GM20431 (cell line): ENCODE data around the gene CRIM1.

Experiments
- in situ Hi-C: fragments of 300-500 bp; cut with MseI, MboI; formaldehyde crosslinking; loops from one replicate; pipeline ENCODE4 v1.15.0; 2020; ENCODE audit warnings: low sequenced_read_pairs; ENCODE audit not compliant: unreplicated experiment

CRIM1 gene

DNA sequence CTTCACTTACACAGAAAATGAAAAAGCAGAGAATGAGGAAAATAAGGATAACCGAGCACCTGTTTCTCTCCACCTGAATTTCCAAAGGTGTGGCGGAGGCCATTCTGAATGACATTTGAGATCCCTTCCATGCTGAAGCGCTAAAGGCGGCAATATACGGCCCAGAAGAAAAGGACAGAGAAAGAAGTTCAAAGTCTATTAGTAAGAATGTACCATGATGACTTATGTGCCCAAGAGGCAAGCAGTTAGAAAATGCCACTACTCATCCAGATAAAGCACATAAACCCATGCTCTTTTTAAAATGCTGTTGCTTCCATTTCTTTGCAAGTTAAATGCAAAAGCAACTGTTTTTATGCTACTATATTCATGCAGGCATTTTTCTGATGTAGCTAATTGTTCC lies 205.1 kb downstream of the CRIM1 start:
- in situ Hi-C loops: no loop called here

- in situ Hi-C loops: no loop called here
These were observed 205.8 kb downstream of the CRIM1 start for GRCh38 chr2:36561237-36561944.

DNA sequence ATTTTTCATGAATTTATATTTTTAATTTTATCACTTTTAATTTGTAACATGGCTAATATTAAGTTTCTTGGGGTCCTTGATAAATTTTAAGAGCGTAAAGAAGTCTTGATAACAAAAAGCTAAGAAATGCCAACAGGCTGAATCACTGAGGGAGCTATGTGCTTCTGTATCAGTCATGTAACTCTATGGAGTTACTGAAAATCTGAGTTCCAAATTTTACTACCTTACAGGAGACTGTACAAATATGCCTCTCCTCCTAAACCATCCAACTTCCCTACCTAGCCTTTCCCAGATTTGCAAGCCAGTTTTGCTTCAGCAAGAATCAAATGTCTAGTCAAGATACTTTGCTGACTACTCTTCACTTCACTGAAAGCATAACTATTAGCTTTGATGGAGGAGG lies 206.7 kb downstream of the CRIM1 start:
- in situ Hi-C loops: no loop called here

DNA sequence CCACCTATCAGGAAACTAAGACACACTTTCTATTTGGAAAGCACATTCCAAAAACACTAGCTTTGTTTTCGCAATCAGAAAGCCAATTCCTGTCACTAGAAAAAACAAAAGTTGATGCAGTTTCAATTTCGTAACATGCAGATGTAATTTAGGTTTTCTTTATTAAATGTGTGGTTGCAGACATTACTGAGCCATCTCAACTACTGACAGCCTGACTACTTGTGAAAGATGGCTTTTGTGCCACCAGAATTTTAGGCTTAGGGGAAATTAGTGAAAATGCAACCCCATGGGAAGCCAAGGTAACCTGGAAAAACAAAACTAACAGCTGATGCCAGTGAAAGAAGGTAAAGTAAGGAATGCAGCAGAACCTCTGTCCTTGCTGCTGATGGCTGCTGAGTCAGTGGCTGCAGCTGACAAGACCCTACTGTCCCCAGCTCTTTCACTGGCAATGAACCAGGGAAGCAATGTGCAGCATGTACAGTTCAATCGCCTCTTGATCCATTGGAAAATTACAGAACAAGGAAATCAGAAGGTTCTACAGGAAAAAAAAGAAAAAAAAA lies 207.5 kb downstream of the CRIM1 start:
- in situ Hi-C loops: no loop called here

DNA sequence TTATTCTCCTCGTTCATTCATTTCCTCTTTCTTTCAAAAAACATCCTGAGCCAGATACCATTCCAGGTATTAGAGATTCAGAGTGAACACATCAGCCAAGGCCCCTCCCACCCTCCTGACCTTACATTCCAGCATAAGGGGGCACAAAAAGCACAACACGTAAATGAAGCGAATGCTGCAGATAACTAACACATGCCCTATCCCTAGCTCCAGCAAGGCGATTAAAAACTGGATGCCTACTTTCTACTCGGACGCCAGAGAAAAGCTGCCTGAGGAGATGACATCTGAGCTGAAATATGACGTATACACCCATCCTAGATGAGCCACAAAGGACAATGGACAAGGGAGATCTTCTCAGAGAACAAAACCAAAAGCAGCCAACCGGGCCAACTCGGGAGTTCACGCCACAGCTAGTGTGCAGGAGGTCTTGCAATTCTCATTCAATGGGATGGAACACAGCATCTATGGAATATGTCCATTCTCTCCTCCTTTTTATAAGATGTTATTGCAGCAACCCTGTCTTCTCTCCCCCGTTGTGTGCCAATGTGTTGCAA lies 208.9 kb downstream of the CRIM1 start:
- in situ Hi-C loops: no loop called here

GRCh38 chr2:36565712-36566111 lies 210.1 kb downstream of the CRIM1 start:
- in situ Hi-C loops: no loop called here

- in situ Hi-C loops: no loop called here
These were observed 211.3 kb downstream of the CRIM1 start for GRCh38 chr2:36566887-36567286.

GRCh38 chr2:36567711-36568408 lies 212.3 kb downstream of the CRIM1 start:
- in situ Hi-C loops: no loop called here

DNA sequence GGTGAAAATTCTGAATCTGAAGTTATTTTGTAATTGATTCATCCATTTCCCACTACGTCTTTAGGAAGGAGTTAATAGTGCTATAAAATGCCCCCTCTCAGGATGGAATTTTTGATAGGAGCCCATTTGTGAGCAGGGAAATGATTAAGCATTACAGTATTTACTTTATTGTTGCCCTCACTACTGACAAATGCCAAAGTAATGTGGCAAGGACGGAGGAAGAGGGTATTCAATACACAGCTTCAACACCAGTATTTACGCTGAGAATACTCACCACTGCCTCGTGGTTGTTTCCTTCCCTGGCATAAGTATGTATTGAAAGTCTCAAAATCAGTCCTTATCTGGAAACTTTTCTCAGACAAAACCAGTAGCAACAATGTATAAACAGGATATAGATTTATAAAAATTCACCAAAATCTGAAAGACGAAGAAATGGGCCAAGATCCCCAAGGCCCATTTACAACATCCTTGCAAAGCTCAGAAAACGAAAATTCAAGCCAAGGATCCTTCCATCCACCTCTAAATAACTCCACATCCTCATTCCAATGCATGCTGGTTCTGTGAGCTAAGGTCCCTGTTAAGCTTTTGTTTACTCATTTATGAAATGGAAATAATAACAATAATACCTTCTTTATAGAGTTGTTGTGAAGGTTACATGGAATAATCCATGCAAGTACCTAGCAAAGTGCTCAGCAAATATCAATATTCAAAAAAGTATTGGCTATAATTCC lies 213.1 kb downstream of the CRIM1 start:
- in situ Hi-C loops: no loop called here

- in situ Hi-C loops: no loop called here
These were observed 213.8 kb downstream of the CRIM1 start for GRCh38 chr2:36569267-36569856.

DNA sequence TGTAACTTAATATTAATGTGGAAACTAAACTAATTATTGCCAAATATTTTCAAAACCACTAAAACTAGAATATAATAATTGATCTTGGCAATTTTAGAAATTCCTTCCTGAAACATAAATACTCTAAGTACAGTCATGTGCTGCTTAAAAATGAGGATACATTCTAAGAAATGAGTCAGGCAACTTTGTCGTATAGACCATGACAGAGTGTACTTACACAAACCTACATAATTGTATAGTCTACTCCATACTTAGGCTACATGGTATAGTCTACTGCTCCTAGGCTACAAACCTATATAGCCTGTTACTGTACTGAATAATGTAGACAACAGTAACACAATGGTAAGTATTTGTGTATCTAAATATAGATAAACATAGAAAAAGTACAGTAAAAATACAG lies 214.8 kb downstream of the CRIM1 start:
- in situ Hi-C loops: no loop called here

GRCh38 chr2:36572054-36572718 lies 216.6 kb downstream of the CRIM1 start:
- in situ Hi-C loops: no loop called here

DNA sequence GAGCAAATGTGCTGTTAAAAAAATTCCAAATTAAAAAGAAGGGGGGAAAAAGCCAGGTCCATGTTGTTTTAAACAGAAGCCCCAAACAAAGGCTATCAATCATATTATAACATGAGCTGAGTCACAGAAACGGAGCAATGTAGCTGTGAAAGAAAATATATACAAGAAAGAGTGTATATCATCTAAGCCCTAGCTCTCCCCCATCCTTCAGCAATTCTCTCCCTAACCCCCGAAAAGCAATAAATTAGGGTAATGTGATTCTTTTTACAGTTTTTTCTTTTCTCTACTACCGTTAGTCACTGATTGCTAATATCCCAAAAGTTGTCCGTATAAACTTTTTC lies 217.1 kb downstream of the CRIM1 start:
- in situ Hi-C loops: no loop called here

DNA sequence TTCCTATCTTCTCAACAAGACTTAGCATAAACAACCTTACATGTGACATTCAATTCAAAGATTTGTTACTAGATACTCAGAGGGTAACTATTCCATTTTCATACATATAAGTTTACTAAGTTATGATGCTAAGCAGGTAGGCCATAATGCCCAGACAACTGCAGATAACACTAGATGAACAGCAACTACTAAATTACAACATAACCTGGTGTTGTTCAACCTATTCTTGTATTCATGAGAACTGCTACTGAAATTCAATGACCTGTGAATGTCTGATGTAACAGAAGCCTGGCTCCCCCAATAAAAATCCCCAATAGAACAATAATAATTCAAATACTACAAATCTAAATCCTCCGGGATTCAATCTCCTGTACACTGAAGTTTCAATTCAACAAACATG lies 217.6 kb downstream of the CRIM1 start:
- in situ Hi-C loops: no loop called here

GRCh38 chr2:36574560-36574959 lies 219.0 kb downstream of the CRIM1 start:
- in situ Hi-C loops: no loop called here

- in situ Hi-C loops: no loop called here
These were observed 222.3 kb downstream of the CRIM1 start for GRCh38 chr2:36577884-36578283.

- in situ Hi-C loops: no loop called here
These were observed 223.0 kb downstream of the CRIM1 start for GRCh38 chr2:36578343-36579296.

DNA sequence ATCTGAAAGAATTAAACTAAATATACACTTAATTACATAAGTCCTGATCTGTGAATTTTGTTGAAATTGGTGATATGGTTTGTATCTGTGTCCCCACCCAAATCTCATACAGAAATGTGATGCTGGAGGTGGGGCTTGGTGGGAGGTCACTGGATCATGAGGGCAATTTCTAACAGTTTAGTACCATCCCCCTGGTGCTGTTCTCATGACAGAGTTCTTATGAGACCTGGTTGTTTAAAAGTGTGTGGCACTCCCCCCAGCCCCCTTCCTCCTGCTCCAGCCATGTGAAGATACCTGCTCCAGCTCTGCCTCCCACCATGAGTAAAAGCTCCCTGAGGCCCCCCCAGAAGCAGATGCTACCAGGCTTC lies 223.7 kb downstream of the CRIM1 start:
- in situ Hi-C loops: no loop called here

- in situ Hi-C loops: no loop called here
These were observed 227.0 kb downstream of the CRIM1 start for GRCh38 chr2:36582538-36582937.
